Neuronal stem cell (in vitro differentiated cells): ENCODE data around the gene CIT.

Source experiments
- DNase-seq: peaks from one replicate; pipeline ENCODE4 v3.0.0-alpha.2; 2013; ENCODE audit warnings: low spot score
- H2AFZ ChIP-seq: one replicate; pipeline ENCODE4 v1.6.1; 2013; ENCODE audit warnings: mild to moderate bottlenecking, low read length, inconsistent platforms
- H2AK5ac ChIP-seq: 2 replicates; pipeline ENCODE4 v1.6.1; 2013; ENCODE audit warnings: low read depth, mild to moderate bottlenecking, inconsistent platforms, low read length, moderate library complexity, mixed read lengths
- H2BK120ac ChIP-seq: 2 replicates; pipeline ENCODE4 v1.6.1; 2013; ENCODE audit warnings: low read depth, mild to moderate bottlenecking, inconsistent platforms, low read length, moderate library complexity, mixed read lengths
- H2BK12ac ChIP-seq: one replicate; pipeline ENCODE4 v1.6.1; 2013; ENCODE audit warnings: low read length, inconsistent platforms
- H2BK15ac ChIP-seq: 2 replicates; pipeline ENCODE4 v1.6.1; 2013; ENCODE audit warnings: mild to moderate bottlenecking, low read length, inconsistent platforms, mixed read lengths
- H2BK5ac ChIP-seq: one replicate; pipeline ENCODE4 v1.6.1; 2013; ENCODE audit warnings: inconsistent platforms, mild to moderate bottlenecking, low read length, moderate library complexity
- H3K14ac ChIP-seq: one replicate; pipeline ENCODE4 v1.6.1; 2013; ENCODE audit warnings: low read length, inconsistent platforms
- H3K18ac ChIP-seq: 2 replicates; pipeline ENCODE4 v1.6.1; 2013; ENCODE audit warnings: low read length, inconsistent platforms
- H3K23ac ChIP-seq: 2 replicates; pipeline ENCODE4 v1.6.1; 2013; ENCODE audit warnings: low read depth, mild to moderate bottlenecking, mixed read lengths, low read length, inconsistent platforms; ENCODE audit not compliant: poor library complexity
- H3K27ac ChIP-seq: replicated peaks from 3 replicates; pipeline ENCODE4 v1.5.1; 2013; ENCODE audit warnings: low read length, inconsistent platforms
- H3K27me3 ChIP-seq, 3 experiments: 2 replicates each; pipeline ENCODE4 v1.6.1; 2013; ENCODE audit warnings: low read length in 3 of 3, mild to moderate bottlenecking in 2 of 3, inconsistent platforms in 1 of 3, low read depth in 1 of 3, mixed read lengths in 1 of 3, moderate library complexity in 1 of 3; ENCODE audit not compliant: control insufficient read depth in 3 of 3, insufficient read depth in 3 of 3
- H3K36me3 ChIP-seq, 2 donors: replicated peaks in 1 of 2; 2 replicates each; pipeline ENCODE4 v1.6.1; 2013; ENCODE audit warnings: low read length in 2 of 2; ENCODE audit not compliant: control insufficient read depth in 2 of 2, insufficient read depth in 2 of 2
- H3K4ac ChIP-seq: 2 replicates; pipeline ENCODE4 v1.6.1; 2013; ENCODE audit warnings: inconsistent platforms, mild to moderate bottlenecking, low read length, moderate library complexity
- H3K4me1 ChIP-seq, 2 donors: 1 replicate in 1 of 2; 2 replicates in 1 of 2; pipeline ENCODE4 v1.6.1; 2013; ENCODE audit warnings: low read length in 2 of 2, low read depth in 1 of 2; ENCODE audit not compliant: control insufficient read depth in 2 of 2, insufficient read depth in 1 of 2
- H3K4me2 ChIP-seq: one replicate; pipeline ENCODE4 v1.6.1; 2013; ENCODE audit warnings: mild to moderate bottlenecking, low read length, inconsistent platforms; ENCODE audit not compliant: insufficient read depth, poor library complexity, severe bottlenecking
- H3K4me3 ChIP-seq, 2 donors: 2 replicates each; pipeline ENCODE4 v1.5.1; 2013; ENCODE audit warnings: low read length in 2 of 2, mild to moderate bottlenecking in 2 of 2, inconsistent platforms in 1 of 2, moderate library complexity in 1 of 2
- H3K79me1 ChIP-seq: one replicate; pipeline ENCODE4 v1.6.1; 2013; ENCODE audit warnings: low read depth, mild to moderate bottlenecking, inconsistent platforms, low read length, moderate library complexity
- H3K9ac ChIP-seq: one replicate; pipeline ENCODE4 v1.6.1; 2013; ENCODE audit warnings: mild to moderate bottlenecking, low read depth, low read length, inconsistent platforms; ENCODE audit not compliant: poor library complexity
- H3K9me3 ChIP-seq, 2 donors: replicated peaks in 1 of 2; 2 replicates each; pipeline versions ENCODE3 to v1.6.1; 2013; ENCODE audit warnings: low read length in 2 of 2, mild to moderate bottlenecking in 2 of 2, inconsistent platforms in 1 of 2, low read depth in 1 of 2, mixed read lengths in 1 of 2, moderate library complexity in 1 of 2; ENCODE audit not compliant: control insufficient read depth in 2 of 2, insufficient read depth in 1 of 2
- H4K8ac ChIP-seq: one replicate; pipeline ENCODE4 v1.6.1; 2013; ENCODE audit warnings: low read depth, mild to moderate bottlenecking, inconsistent platforms, low read length, moderate library complexity
- H4K91ac ChIP-seq: one replicate; pipeline ENCODE4 v1.6.1; 2013; ENCODE audit warnings: low read length, low read depth, mild to moderate bottlenecking, inconsistent platforms; ENCODE audit not compliant: poor library complexity
- WGBS, 2 donors: extraction: QIAGEN DNeasy Blood & Tissue Kit; methylation state at CpG; one replicate each; pipeline ENCODE4 v1.1.7; 2013; ENCODE audit warnings: missing lambda C conversion rate in 2 of 2, mixed read lengths in 1 of 2; ENCODE audit not compliant: insufficient read length in 2 of 2, insufficient replicate concordance in 1 of 2; ENCODE audit errors: extremely low coverage in 2 of 2; 5-methylcytosine and 5-hydroxymethylcytosine counted together

CIT gene

GRCh38 chr12:119783787-119784186, 93.3 kb downstream of the CIT start:
- Histone ChIP-seq H2BK120ac (no peak overlapping the region), H3K4me3 (no peak overlapping the region), H3K4me2 (no peak overlapping the region), H3K23ac (no peak overlapping the region), H3K9ac (no peak overlapping the region), H3K27me3 (no peaks in the 10 kb centered on the region), H4K91ac (no peak overlapping the region), H3K36me3 (peaks cover 29 to 76% of the 10 kb centered on the region in 2 donors), H4K8ac (no peak overlapping the region), H3K27ac (no peak overlapping the region), H3K14ac (no peak overlapping the region), H3K9me3 (peaks cover 0 to 3% of the 10 kb centered on the region in 2 donors), H2BK12ac (no peak overlapping the region), H2AK5ac (no peak overlapping the region), H3K79me1 (no peaks in the 10 kb centered on the region), H3K4me1 (peaks cover 0 to under 1% of the 10 kb centered on the region in 2 donors), H3K4ac (no peak overlapping the region), H2AFZ (no peak overlapping the region), H2BK5ac (no peak overlapping the region), H3K18ac (no peak overlapping the region), H2BK15ac (no peak overlapping the region)
- WGBS, 2 donors, result no CpG with 5 or more reads among the region's 6 CpGs
- DNase-seq, result no peak

DNA sequence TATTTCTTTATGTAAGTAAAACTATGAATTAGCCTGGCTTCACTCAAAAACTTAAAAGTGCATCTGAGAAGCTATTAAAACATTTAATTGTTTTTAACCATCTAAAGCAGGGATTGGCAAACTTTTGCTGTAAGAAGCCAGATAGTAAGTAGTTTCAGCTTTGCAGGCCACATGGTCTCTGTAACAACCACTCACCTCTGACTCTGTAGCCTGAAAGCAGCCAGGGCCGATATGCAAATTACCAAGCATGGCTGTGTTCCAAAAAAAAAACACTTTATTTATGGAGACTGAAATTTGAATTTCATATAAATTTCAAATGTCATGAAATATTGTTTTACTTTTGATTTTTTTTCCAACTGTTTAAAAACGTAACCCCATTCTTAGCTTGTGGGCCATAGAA, 95.3 kb downstream of the CIT start:
- no peaks in the 10 kb centered on the region for H3K79me1 ChIP-seq
- no peak overlapping the region for H4K8ac ChIP-seq
- H2AFZ ChIP-seq, result no peak overlapping the region
- no peak overlapping the region for H3K9ac ChIP-seq
- no peak overlapping the region for H3K4me2 ChIP-seq
- H3K36me3 ChIP-seq, result peaks cover 29 to 86% of the 10 kb centered on the region in 2 donors
- H3K23ac ChIP-seq, result no peak overlapping the region
- no peak overlapping the region for H3K4me3 ChIP-seq
- no peak overlapping the region for H3K4ac ChIP-seq
- no peak overlapping the region for H2BK120ac ChIP-seq
- no peak overlapping the region for H3K18ac ChIP-seq
- no peak for DNase-seq
- H2BK12ac ChIP-seq, result no peak overlapping the region
- H2AK5ac ChIP-seq, result no peak overlapping the region
- no peak overlapping the region for H3K14ac ChIP-seq
- no CpG with 5 or more reads among the region's 2 CpGs for WGBS, 2 donors
- no peaks in the 10 kb centered on the region for H3K4me1 ChIP-seq
- no peak overlapping the region for H4K91ac ChIP-seq
- H3K27me3 ChIP-seq, result no peaks in the 10 kb centered on the region
- H3K9me3 ChIP-seq, result peaks cover 0 to 3% of the 10 kb centered on the region in 2 donors
- H2BK5ac ChIP-seq, result no peak overlapping the region
- no peak overlapping the region for H3K27ac ChIP-seq
- no peak overlapping the region for H2BK15ac ChIP-seq

GRCh38 chr12:119780786-119781434, 96.2 kb downstream of the CIT start:
- H3K18ac ChIP-seq, result no peak overlapping the region
- no peak overlapping the region for H3K4me3 ChIP-seq
- H3K27ac ChIP-seq, result no peak overlapping the region
- H3K9ac ChIP-seq, result no peak overlapping the region
- H3K36me3 ChIP-seq, result peaks cover 22 to 86% of the 10 kb centered on the region in 2 donors
- no peak overlapping the region for H3K23ac ChIP-seq
- H4K91ac ChIP-seq, result no peak overlapping the region
- no peaks in the 10 kb centered on the region for H3K79me1 ChIP-seq
- WGBS, 2 donors, result no CpG with 5 or more reads among the region's 8 CpGs
- H3K4me1 ChIP-seq, result no peaks in the 10 kb centered on the region
- no peak overlapping the region for H3K4ac ChIP-seq
- no peak overlapping the region for H3K14ac ChIP-seq
- H3K9me3 ChIP-seq, result no peaks in the 10 kb centered on the region
- no peak overlapping the region for H2BK5ac ChIP-seq
- H2BK120ac ChIP-seq, result no peak overlapping the region
- no peak overlapping the region for H2AFZ ChIP-seq
- no peaks in the 10 kb centered on the region for H3K27me3 ChIP-seq
- no peak overlapping the region for H4K8ac ChIP-seq
- DNase-seq, result peak; percentile 9
- no peak overlapping the region for H2BK12ac ChIP-seq
- H2AK5ac ChIP-seq, result no peak overlapping the region
- no peak overlapping the region for H2BK15ac ChIP-seq
- H3K4me2 ChIP-seq, result no peak overlapping the region

GRCh38 chr12:119775246-119775895, 101.7 kb downstream of the CIT start:
- Histone ChIP-seq H3K9ac (no peak overlapping the region), H2AFZ (no peak overlapping the region), H2BK12ac (no peak overlapping the region), H3K23ac (no peak overlapping the region), H4K8ac (no peak overlapping the region), H3K27ac (no peak overlapping the region), H3K4ac (no peak overlapping the region), H4K91ac (no peak overlapping the region), H3K9me3 (no peaks in the 10 kb centered on the region), H2AK5ac (no peak overlapping the region), H3K27me3 (no peaks in the 10 kb centered on the region), H3K4me1 (no peaks in the 10 kb centered on the region), H3K4me3 (no peak overlapping the region), H2BK120ac (no peak overlapping the region), H2BK15ac (no peak overlapping the region), H3K79me1 (no peaks in the 10 kb centered on the region), H3K14ac (no peak overlapping the region), H3K4me2 (no peak overlapping the region), H3K18ac (no peak overlapping the region), H2BK5ac (no peak overlapping the region), H3K36me3 (peaks cover 20 to 86% of the 10 kb centered on the region in 2 donors)
- no peak for DNase-seq
- WGBS, 2 donors, result no CpG with 5 or more reads among the region's 7 CpGs
